Activated CD8-positive, alpha-beta memory T cell treated with anti-CD3 and anti-CD28 coated beads for 48 hours (primary cell): ENCODE results near the gene ADH1B.
A peak's percentile ranks its signal among the peaks of the same experiment; 100 is the strongest.
"Not testable (repeated sequence)": the region's sequence is repeated elsewhere in the genome, so short reads cannot be mapped to it uniquely, and the experiment has no call there.

Experiments
- DNase-seq, 3 experiments: peaks; one replicate each; pipeline ENCODE4 v3.0.0-alpha.2; 2020; ENCODE audit warnings: low read depth in 2 of 3, low spot score in 2 of 3

Gene ADH1B

GRCh38 chr4:99321241-99322191 lies at the start of gene ADH1B:
TSS of gene ADH1B (minus strand) at chr4:99321401. CDS start at chr4:99321331, 70 bp downstream.
- no peak for DNase-seq

GRCh38 chr4:99367817-99368216 lies 46.6 kb upstream of the ADH1B start:
- not testable (repeated sequence) for DNase-seq

GRCh38 chr4:99366491-99366890 lies 45.3 kb upstream of the ADH1B start:
- no peak for DNase-seq

GRCh38 chr4:99362768-99363167 lies 41.6 kb upstream of the ADH1B start:
- DNase-seq: no peak

GRCh38 chr4:99361899-99362275 lies 40.7 kb upstream of the ADH1B start:
- DNase-seq: no peak

- no peak for DNase-seq
Measured at GRCh38 chr4:99361268-99361898, 40.2 kb upstream of the ADH1B start.

GRCh38 chr4:99359480-99360204 lies 38.4 kb upstream of the ADH1B start:
- no peak for DNase-seq

- DNase-seq: no peak
Measured at GRCh38 chr4:99357948-99358347, 36.7 kb upstream of the ADH1B start.

- DNase-seq: no peak
Measured at GRCh38 chr4:99356992-99357391, 35.8 kb upstream of the ADH1B start.

- peak in 1 of 3 experiments; percentile 4 for DNase-seq
Measured at GRCh38 chr4:99356149-99356548, 34.9 kb upstream of the ADH1B start.

GRCh38 chr4:99352602-99353537 lies 31.7 kb upstream of the ADH1B start, which contains the start of gene ADH1C:
TSS of gene ADH1C (minus strand) at chr4:99352746. CDS start at chr4:99352675, 71 bp downstream.
- no peak for DNase-seq

- DNase-seq: no peak
Measured at GRCh38 chr4:99351487-99351886, 30.3 kb upstream of the ADH1B start.

GRCh38 chr4:99349338-99349737 lies 28.1 kb upstream of the ADH1B start:
- no peak for DNase-seq

- not testable (repeated sequence) for DNase-seq
Measured at GRCh38 chr4:99342624-99343023, 21.4 kb upstream of the ADH1B start.

- DNase-seq: no peak
Measured at GRCh38 chr4:99341426-99341825, 20.2 kb upstream of the ADH1B start.

GRCh38 chr4:99339172-99339571 lies 18.0 kb upstream of the ADH1B start:
- no peak for DNase-seq

- no peak for DNase-seq
Measured at GRCh38 chr4:99336553-99336952, 15.4 kb upstream of the ADH1B start.

- DNase-seq: no peak
Measured at GRCh38 chr4:99334880-99335279, 13.7 kb upstream of the ADH1B start.

- no peak for DNase-seq
Measured at GRCh38 chr4:99330648-99331047, 9.4 kb upstream of the ADH1B start.

GRCh38 chr4:99329876-99330275 lies 8.7 kb upstream of the ADH1B start:
- DNase-seq: no peak
